HCT116 (cell line): ENCODE results near the gene CD300LD.

Experiments used
- EZH2 ChIP-seq: fragments of 200-600 bp; sonication (generic); IDR thresholded peaks from 2 replicates; pipeline ENCODE4 v1.6.1; 2017; ENCODE audit warnings: antibody characterized with exemption, mixed run types
- EZH2phosphoT487 ChIP-seq: fragments of 200-600 bp; IDR thresholded peaks from 2 replicates; pipeline ENCODE4 v1.6.1; 2018; ENCODE audit warnings: antibody characterized with exemption, borderline replicate concordance
- JUND ChIP-seq: IDR thresholded peaks from 2 replicates; pipeline ENCODE4 v1.6.1; 2012
- POLR2A ChIP-seq: IDR thresholded peaks from 2 replicates; pipeline ENCODE4 v1.7.0; 2011; ENCODE audit warnings: borderline replicate concordance; ENCODE audit not compliant: insufficient read depth, insufficient read length; ENCODE audit errors: extremely low read depth
- POLR2AphosphoS5 ChIP-seq: IDR thresholded peaks from 2 replicates; pipeline ENCODE4 v1.6.1; 2011; ENCODE audit warnings: mild to moderate bottlenecking, low read depth, low read length, moderate library complexity
- SP1 ChIP-seq: IDR thresholded peaks from 2 replicates; pipeline ENCODE4 v1.6.1; 2012; ENCODE audit warnings: low read depth
- TCF7L2 ChIP-seq: IDR thresholded peaks from 2 replicates; pipeline ENCODE4 v1.7.0; 2011; ENCODE audit warnings: borderline replicate concordance, inconsistent platforms; ENCODE audit not compliant: insufficient read depth, insufficient read length; ENCODE audit errors: extremely low read depth
- YY1 ChIP-seq: IDR thresholded peaks from 2 replicates; pipeline ENCODE4 v1.6.1; 2011; ENCODE audit warnings: low read length, low read depth, moderate library complexity, mild to moderate bottlenecking; ENCODE audit not compliant: insufficient replicate concordance; ENCODE audit errors: extremely low read depth
- ZFX ChIP-seq: fragments of 450-650 bp; IDR thresholded peaks from 2 replicates; pipeline ENCODE4 v1.6.1; 2017
- ZNF274 ChIP-seq: fragments of 200-500 bp; sonication (Bioruptor generic); IDR thresholded peaks from 2 replicates; pipeline ENCODE4 v1.6.1; 2014; ENCODE audit warnings: mild to moderate bottlenecking, low read depth, low read length, inconsistent platforms
- TF ChIP-seq, protein P1 (sequence below), 3 experiments: fragments of 200-600 bp in 1 of 3; sonication (generic) in 1 of 3; IDR thresholded peaks in 2 of 3; conservative IDR thresholded peaks in 1 of 3; 2 replicates each; pipeline ENCODE4 v1.5.1; 2012 to 2017; ENCODE audit warnings: low read depth in 2 of 3, low read length in 2 of 3, antibody characterized with exemption in 1 of 3, borderline replicate concordance in 1 of 3, control low read depth in 1 of 3, mild to moderate bottlenecking in 1 of 3, mixed read lengths in 1 of 3, mixed run types in 1 of 3, moderate library complexity in 1 of 3; ENCODE audit not compliant: insufficient read depth in 1 of 3
- TF ChIP-seq, protein P2 (sequence below): IDR thresholded peaks from 2 replicates; pipeline ENCODE4 v1.6.1; 2012; ENCODE audit warnings: low read depth
- TF ChIP-seq, protein P3 (sequence below): IDR thresholded peaks from 2 replicates; pipeline ENCODE4 v1.6.1; 2012

DNA sequence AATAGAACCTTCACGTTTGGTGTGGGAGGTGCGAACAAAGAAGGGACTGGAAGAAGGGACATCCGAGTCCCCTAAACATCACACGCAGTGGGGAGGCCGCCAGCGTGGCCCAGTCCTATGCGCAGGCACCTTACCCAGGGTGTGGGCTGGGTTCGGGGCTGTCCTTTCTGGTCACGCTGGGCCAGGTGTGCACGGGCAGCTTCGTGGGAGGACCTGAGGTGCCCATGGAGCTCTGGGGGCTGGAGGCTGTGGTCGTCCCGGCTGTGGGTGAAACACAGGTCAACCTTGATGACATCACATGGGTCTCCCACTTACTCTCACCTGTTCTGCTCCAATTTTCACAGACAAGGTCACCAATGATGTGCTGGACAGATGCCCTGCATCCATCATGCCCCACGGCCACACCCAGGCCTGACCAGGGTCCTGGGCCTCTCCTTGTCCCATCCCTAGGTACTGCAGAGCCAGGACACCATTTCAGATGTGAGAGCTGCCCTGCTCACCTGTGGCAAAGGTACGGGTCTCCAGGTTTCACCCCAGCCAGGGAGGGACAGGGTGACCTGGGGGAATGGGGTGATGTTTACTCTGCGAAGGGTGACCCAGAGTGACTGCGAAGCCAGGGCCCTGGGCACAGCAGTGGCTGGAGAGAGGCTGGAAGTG lies 49.2 kb downstream of the CD300LD start:
- TF ChIP-seq, protein P1, sequence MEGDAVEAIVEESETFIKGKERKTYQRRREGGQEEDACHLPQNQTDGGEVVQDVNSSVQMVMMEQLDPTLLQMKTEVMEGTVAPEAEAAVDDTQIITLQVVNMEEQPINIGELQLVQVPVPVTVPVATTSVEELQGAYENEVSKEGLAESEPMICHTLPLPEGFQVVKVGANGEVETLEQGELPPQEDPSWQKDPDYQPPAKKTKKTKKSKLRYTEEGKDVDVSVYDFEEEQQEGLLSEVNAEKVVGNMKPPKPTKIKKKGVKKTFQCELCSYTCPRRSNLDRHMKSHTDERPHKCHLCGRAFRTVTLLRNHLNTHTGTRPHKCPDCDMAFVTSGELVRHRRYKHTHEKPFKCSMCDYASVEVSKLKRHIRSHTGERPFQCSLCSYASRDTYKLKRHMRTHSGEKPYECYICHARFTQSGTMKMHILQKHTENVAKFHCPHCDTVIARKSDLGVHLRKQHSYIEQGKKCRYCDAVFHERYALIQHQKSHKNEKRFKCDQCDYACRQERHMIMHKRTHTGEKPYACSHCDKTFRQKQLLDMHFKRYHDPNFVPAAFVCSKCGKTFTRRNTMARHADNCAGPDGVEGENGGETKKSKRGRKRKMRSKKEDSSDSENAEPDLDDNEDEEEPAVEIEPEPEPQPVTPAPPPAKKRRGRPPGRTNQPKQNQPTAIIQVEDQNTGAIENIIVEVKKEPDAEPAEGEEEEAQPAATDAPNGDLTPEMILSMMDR (IDR thresholded peaks at IDR 0.05 in 2 of 3, conservative IDR thresholded peaks at IDR 0.05 in 1 of 3; ENCODE audit: borderline replicate concordance in 1 of 3, insufficient read depth in 1 of 3, low read depth in 2 of 3, low read length in 2 of 3): no peak
- TF ChIP-seq EZH2 (no peak), POLR2A (no peak), JUND (no peak), POLR2AphosphoS5 (no peak), YY1 (no peak), EZH2phosphoT487 (no peak), SP1 (no peak), ZNF274 (no peak), ZFX (no peak), TCF7L2 (no peak)
- TF ChIP-seq, protein P2, sequence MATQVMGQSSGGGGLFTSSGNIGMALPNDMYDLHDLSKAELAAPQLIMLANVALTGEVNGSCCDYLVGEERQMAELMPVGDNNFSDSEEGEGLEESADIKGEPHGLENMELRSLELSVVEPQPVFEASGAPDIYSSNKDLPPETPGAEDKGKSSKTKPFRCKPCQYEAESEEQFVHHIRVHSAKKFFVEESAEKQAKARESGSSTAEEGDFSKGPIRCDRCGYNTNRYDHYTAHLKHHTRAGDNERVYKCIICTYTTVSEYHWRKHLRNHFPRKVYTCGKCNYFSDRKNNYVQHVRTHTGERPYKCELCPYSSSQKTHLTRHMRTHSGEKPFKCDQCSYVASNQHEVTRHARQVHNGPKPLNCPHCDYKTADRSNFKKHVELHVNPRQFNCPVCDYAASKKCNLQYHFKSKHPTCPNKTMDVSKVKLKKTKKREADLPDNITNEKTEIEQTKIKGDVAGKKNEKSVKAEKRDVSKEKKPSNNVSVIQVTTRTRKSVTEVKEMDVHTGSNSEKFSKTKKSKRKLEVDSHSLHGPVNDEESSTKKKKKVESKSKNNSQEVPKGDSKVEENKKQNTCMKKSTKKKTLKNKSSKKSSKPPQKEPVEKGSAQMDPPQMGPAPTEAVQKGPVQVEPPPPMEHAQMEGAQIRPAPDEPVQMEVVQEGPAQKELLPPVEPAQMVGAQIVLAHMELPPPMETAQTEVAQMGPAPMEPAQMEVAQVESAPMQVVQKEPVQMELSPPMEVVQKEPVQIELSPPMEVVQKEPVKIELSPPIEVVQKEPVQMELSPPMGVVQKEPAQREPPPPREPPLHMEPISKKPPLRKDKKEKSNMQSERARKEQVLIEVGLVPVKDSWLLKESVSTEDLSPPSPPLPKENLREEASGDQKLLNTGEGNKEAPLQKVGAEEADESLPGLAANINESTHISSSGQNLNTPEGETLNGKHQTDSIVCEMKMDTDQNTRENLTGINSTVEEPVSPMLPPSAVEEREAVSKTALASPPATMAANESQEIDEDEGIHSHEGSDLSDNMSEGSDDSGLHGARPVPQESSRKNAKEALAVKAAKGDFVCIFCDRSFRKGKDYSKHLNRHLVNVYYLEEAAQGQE: no peak
- TF ChIP-seq, protein P3, sequence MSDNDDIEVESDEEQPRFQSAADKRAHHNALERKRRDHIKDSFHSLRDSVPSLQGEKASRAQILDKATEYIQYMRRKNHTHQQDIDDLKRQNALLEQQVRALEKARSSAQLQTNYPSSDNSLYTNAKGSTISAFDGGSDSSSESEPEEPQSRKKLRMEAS: no peak
